K562 (cell line): ENCODE results near the gene EFS. TPM values are rescaled to one million over a fixed set of nuclear protein-coding genes. Genes with fewer than 3 reads are reported as not detected.

Experiments
- ATAC-seq: fragments of 200-7000 bp; cut with Tn5 transposase; 3 replicates; pipeline ENCODE4 v1.9.1; 2020; ENCODE audit warnings: moderate library complexity
- BruUV-seq: library from RNA; stranded (reverse); fragments of 400-500 nt; replicated peaks from 2 replicates; lab custom pipeline; 2021; lab: Mats Ljungman, UMichigan
- CTCF ChIA-PET: fragments of 300-600 bp; formaldehyde crosslinking; extraction: SDS; loops from one replicate; lab custom pipeline; 2021; ENCODE audit warnings: low intra/inter-chr PET ratio; lab: Yijun Ruan, JAX
- POLR2A ChIA-PET: fragments of 300-600, 350-650 bp; sonication (Branson Sonifier 250); formaldehyde crosslinking; extraction: SDS; loops from one replicate; lab custom pipeline; 2021; ENCODE audit warnings: antibody characterized with exemption, inconsistent platforms; lab: Yijun Ruan, JAX
- DNase-seq, 4 experiments: peaks; one replicate each; pipeline versions ENCODE4 v3.0.0 to v3.0.0-alpha.2; 2011 to 2018; ENCODE audit warnings: low spot score in 3 of 4, mixed read lengths in 3 of 4; ENCODE audit errors: extremely low read depth in 1 of 4
- FAIRE-seq: peaks from 2 replicates; lab custom pipeline; 2011; peaks lifted over from hg19 to GRCh38; lab: Jason Lieb, UNC
- H2AFZ ChIP-seq: 2 replicates; pipeline ENCODE4 v1.6.0; 2011; ENCODE audit warnings: low read depth, low read length, control low read depth, inconsistent platforms
- H3K27ac ChIP-seq: fragments of 200-600 bp; 3 replicates; pipeline ENCODE4 v1.8.0; 2011; ENCODE audit warnings: low read depth, mild to moderate bottlenecking, control low read depth, inconsistent platforms, low read length, moderate library complexity, mixed read lengths; ENCODE audit errors: extremely low read depth
- H3K27me3 ChIP-seq, 2 experiments: fragments of 300-600 bp in 1 of 2; 2 replicates in 1 of 2; 3 replicates in 1 of 2; pipeline versions ENCODE4 v1.6.0 to v1.8.0; 2011; ENCODE audit warnings: inconsistent platforms in 2 of 2, low read length in 2 of 2, mild to moderate bottlenecking in 1 of 2, mixed read lengths in 1 of 2, moderate library complexity in 1 of 2; ENCODE audit not compliant: control insufficient read depth in 2 of 2, insufficient read depth in 2 of 2
- H3K36me3 ChIP-seq: fragments of 300-600 bp; 3 replicates; pipeline ENCODE4 v1.8.0; 2011; ENCODE audit warnings: mild to moderate bottlenecking, low read length, inconsistent platforms; ENCODE audit not compliant: control insufficient read depth, insufficient read depth
- H3K4me1 ChIP-seq, 2 experiments: fragments of 200-600 bp in 1 of 2; replicated peaks in 1 of 2; 2 replicates in 1 of 2; 3 replicates in 1 of 2; pipeline versions ENCODE4 v1.5.1 to v1.8.0; 2011; ENCODE audit warnings: inconsistent platforms in 2 of 2, low read length in 2 of 2, mild to moderate bottlenecking in 1 of 2, mixed read lengths in 1 of 2, moderate library complexity in 1 of 2; ENCODE audit not compliant: control insufficient read depth in 2 of 2, insufficient read depth in 2 of 2
- H3K4me2 ChIP-seq: 2 replicates; pipeline ENCODE4 v1.6.1; 2011; ENCODE audit warnings: low read length, control low read depth, inconsistent platforms, mixed read lengths; ENCODE audit not compliant: insufficient read depth
- H3K4me3 ChIP-seq: fragments of 200-600 bp; sonication (generic), shearing (Covaris generic); 2 replicates; pipeline ENCODE4 v1.5.1; 2016; ENCODE audit warnings: control low read depth, inconsistent platforms
- H3K79me2 ChIP-seq: fragments of 200-600 bp; 3 replicates; pipeline ENCODE4 v1.8.0; 2011; ENCODE audit warnings: low read length, inconsistent platforms; ENCODE audit not compliant: control insufficient read depth, insufficient read depth
- H3K9ac ChIP-seq, 2 experiments: 2 replicates each; pipeline versions ENCODE4 v1.6.0 to v1.6.1; 2011; ENCODE audit warnings: low read depth in 2 of 2, low read length in 2 of 2, control low read depth in 1 of 2, inconsistent platforms in 1 of 2, mild to moderate bottlenecking in 1 of 2, mixed read lengths in 1 of 2; ENCODE audit not compliant: insufficient read depth in 1 of 2
- H3K9me1 ChIP-seq: one replicate; pipeline ENCODE4 v1.6.0; 2011; ENCODE audit warnings: inconsistent platforms, mild to moderate bottlenecking, low read length, moderate library complexity; ENCODE audit not compliant: control insufficient read depth, insufficient read depth
- H3K9me3 ChIP-seq: replicated peaks from 2 replicates; pipeline ENCODE4 v1.5.1; 2011; ENCODE audit warnings: low read depth, low read length, inconsistent platforms; ENCODE audit not compliant: control insufficient read depth, insufficient read depth
- H4K20me1 ChIP-seq: replicated peaks from 2 replicates; pipeline ENCODE4 v1.6.1; 2011; ENCODE audit warnings: low read length, inconsistent platforms, mixed read lengths; ENCODE audit not compliant: control insufficient read depth, insufficient read depth
- ARID2 ChIP-seq: fragments of 450-650 bp; IDR thresholded peaks from 2 replicates; pipeline ENCODE4 v1.6.1; 2017; ENCODE audit warnings: antibody characterized with exemption, mild to moderate bottlenecking
- ETV1 ChIP-seq: fragments of 450-650 bp; conservative IDR thresholded peaks from 2 replicates; pipeline ENCODE4 v1.6.1; 2016; ENCODE audit warnings: missing genetic modification characterization, control low read depth, low read depth, missing compliant biosample characterization
- HNRNPL ChIP-seq: fragments of 200-400 bp; formaldehyde crosslinking; IDR thresholded peaks from 2 replicates; pipeline ENCODE4 v1.6.1; 2017; ENCODE audit warnings: low read depth, mild to moderate bottlenecking, low read length
- MAZ ChIP-seq, 2 experiments: fragments of 450-650 bp in 1 of 2; sonication (generic) in 1 of 2; formaldehyde crosslinking; IDR thresholded peaks in 1 of 2; conservative IDR thresholded peaks in 1 of 2; 2 replicates each; pipeline versions ENCODE4 v1.4.0 to v1.5.0; 2020; ENCODE audit warnings: mild to moderate bottlenecking in 1 of 2, missing genetic modification reagents in 1 of 2
- RAD21 ChIP-seq, 2 experiments: fragments of 250-450 bp in 1 of 2; fragments of 450-650 bp in 1 of 2; sonication (Bioruptor Pico) in 1 of 2; formaldehyde crosslinking in 1 of 2; IDR thresholded peaks in 1 of 2; conservative IDR thresholded peaks in 1 of 2; 2 replicates each; pipeline versions ENCODE4 v1.4.0 to v1.8.0; 2020 to 2022; ENCODE audit warnings: mild to moderate bottlenecking in 2 of 2, moderate library complexity in 1 of 2
- TAL1 ChIP-seq: fragments of 450-650 bp; IDR thresholded peaks from 2 replicates; pipeline ENCODE4 v1.6.1; 2016; ENCODE audit warnings: mild to moderate bottlenecking
- ZBTB11 ChIP-seq, 3 experiments: fragments of 200-800 bp in 1 of 3; fragments of 250-450 bp in 1 of 3; fragments of 450-650 bp in 1 of 3; sonication (Bioruptor Pico) in 1 of 3; sonication (Bioruptor generic) in 1 of 3; formaldehyde crosslinking in 1 of 3; IDR thresholded peaks; 2 replicates each; pipeline versions ENCODE4 v1.6.1 to v1.8.0; 2016 to 2022; ENCODE audit warnings: mild to moderate bottlenecking in 2 of 3, missing genetic modification characterization in 2 of 3, missing compliant biosample characterization in 1 of 3, moderate library complexity in 1 of 3
- ZNF274 ChIP-seq: IDR thresholded peaks from 2 replicates; pipeline ENCODE4 v1.6.1; 2011; ENCODE audit warnings: low read depth, mild to moderate bottlenecking, low read length, moderate library complexity, borderline replicate concordance
- ZNF655 ChIP-seq: fragments of 250-450 bp; sonication (Bioruptor Pico); IDR thresholded peaks from 2 replicates; pipeline ENCODE4 v1.5.0; 2021
- WGBS: fragments of 100-300 bp; shearing (Covaris generic); methylation state at CpG from one replicate; pipeline ENCODE4 v1.1.6; 2016; ENCODE audit warnings: low coverage, mixed read lengths; ENCODE audit not compliant: insufficient coverage; ENCODE audit errors: missing lambda C conversion rate; 5-methylcytosine and 5-hydroxymethylcytosine counted together
- in situ Hi-C: fragments of 300-500 bp; cut with MboI; formaldehyde crosslinking; loops from 4 replicates; pipeline ENCODE4 v1.15.0; 2018; ENCODE audit warnings: inconsistent platforms, mixed read lengths
- intact Hi-C: fragments of 100-400 bp; cut with micrococcal nuclease; formaldehyde crosslinking; loops from 2 replicates; pipeline ENCODE4 v1.14.2; 2022
- polyA plus RNA-seq, 8 experiments: library from polyadenylated mRNA; depleted of rRNA in 4 of 8; stranded (reverse) in 5 of 8; unstranded in 3 of 8; fragments of >200 nt; fragmentation: Nextera tagmentation in 2 of 8; fragmentation: Illumina TruSeq in 1 of 8; extraction: Ambion mirVana in 2 of 8; extraction: Trizol in 1 of 8; gene quantifications; 2 replicates each; pipeline versions ENCODE4 v1.2.1 to v1.2.3, GENCODE V29; 2011 to 2014; ENCODE audit warnings: inconsistent platforms in 1 of 8, missing spikeins in 1 of 8
- total RNA-seq, 7 experiments: library from RNA; depleted of rRNA in 6 of 7; stranded (reverse); fragments of >200 nt in 6 of 7; fragmentation: Illumina TruSeq in 2 of 7; extraction: Trizol in 2 of 7; gene quantifications; 2 replicates each; pipeline versions ENCODE4 v1.2.1 to v1.2.3, GENCODE V29; 2011 to 2021; ENCODE audit warnings: low replicate concordance in 1 of 7

The EFS gene
- total and polyA plus RNA-seq, 9 of the 15 experiments (the other 6 are each of a cell fraction or from before 2014, with no cell fraction given): 0.01 to 0.03 TPM; not detected in 7

DNA sequence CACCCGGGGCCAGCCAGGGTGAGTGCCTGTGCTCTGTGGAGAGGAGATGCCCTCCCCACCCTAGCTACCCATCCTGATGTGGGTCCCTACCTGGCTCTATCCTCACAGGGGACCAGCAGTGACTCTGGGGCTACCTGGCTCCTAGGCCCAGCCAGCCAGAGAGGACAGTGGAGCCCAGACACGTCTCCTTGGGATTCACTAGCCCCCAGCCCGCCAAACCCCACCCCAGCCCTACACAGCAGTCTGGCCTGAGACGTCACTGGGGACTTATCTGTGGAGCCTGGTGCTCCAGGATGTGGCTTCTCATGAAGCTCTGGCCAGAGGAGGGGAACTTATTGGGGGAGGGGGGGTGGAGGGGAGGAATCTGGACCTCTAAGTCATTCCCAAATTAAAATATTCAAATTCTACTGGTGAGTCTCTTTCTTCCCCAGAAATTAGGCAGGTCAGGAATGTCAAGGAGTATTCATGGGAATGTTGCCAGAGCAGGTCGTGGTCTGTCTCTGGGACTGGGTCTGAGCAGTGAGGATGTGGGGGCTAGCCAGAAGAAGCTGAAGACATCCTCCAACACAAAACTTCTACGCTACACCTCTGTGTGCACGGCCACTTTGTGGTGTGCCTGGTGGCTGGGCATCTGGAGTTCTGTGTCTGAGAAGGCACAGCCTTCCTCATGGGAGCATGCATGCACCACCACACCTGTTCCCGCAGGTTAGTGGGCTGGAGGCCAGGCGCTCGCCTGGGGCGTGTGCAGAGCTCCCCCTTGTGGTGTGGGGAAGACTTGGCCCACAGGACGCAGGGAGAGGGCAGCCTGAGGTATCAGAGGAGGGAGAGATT is 14.6 kb upstream of the EFS start:
- Histone ChIP-seq H3K36me3 (no peaks in the 10 kb centered on the region), H3K9ac (no peak overlapping the region), H3K79me2 (no peaks in the 10 kb centered on the region), H3K9me1 (no peaks in the 10 kb centered on the region), H3K9me3 (no peaks in the 10 kb centered on the region), H4K20me1 (no peaks in the 10 kb centered on the region; the same call in 1 of the 2 replicates), H2AFZ (no peak overlapping the region), H3K4me1 (peaks cover 0 to 19% of the 10 kb centered on the region in 2 experiments; a peak in 2 of 5 replicates), H3K27ac (no peak overlapping the region), H3K27me3 (peaks cover 2 to 61% of the 10 kb centered on the region in 2 experiments; a peak in 4 of 5 replicates), H3K4me2 (no peak overlapping the region), H3K4me3 (no peak overlapping the region)
- CTCF ChIA-PET: interaction anchor here (0.6 to 3.8 kb wide), 5 partner anchors 51 to 311 kb away, joined by 3 to 19 read pairs (median 12); partner anchors contain the start of gene CEBPE
- intact Hi-C loops (loop anchor here (1.0 kb wide), 2 partner anchors 51 to 114 kb away; no protein-coding TSS in a partner anchor), in situ Hi-C loops (loop anchor here (10.0 kb wide), 1 partner anchor 115 kb away; no protein-coding TSS in a partner anchor)
- ATAC-seq (peak; percentile 92), FAIRE-seq (peak; percentile 35), DNase-seq (peak; percentile 63 to 79 (median 72))
- POLR2A ChIA-PET: interaction anchor here (0.6 to 0.9 kb wide), 4 partner anchors 10 to 261 kb away, joined by 3 to 4 read pairs (median 3); partner anchors contain the start of gene CEBPE
- WGBS: 4% methylated on average over 7 of the region's 12 CpGs
- no TSS peak for BruUV-seq
- 0 out of 4 replicates have a peak, but pooled peaks of 1 of the 2 experiments have one; percentile 18 for TF ChIP-seq MAZ (CRISPR knock-in tag; conservative IDR thresholded peaks at IDR 0.05 in 1 of 2, IDR thresholded peaks at IDR 0.05 in 1 of 2)
- TF ChIP-seq ARID2: 0 out of 2 replicates have a peak, but pooled peaks have one; percentile 52
- TF ChIP-seq ETV1 (tag): no peak
- TF ChIP-seq TAL1: no peak
- TF ChIP-seq RAD21 (CRISPR knock-in tag; conservative IDR thresholded peaks at IDR 0.05 in 1 of 2, IDR thresholded peaks at IDR 0.05 in 1 of 2): peak; percentile 84 to 94
- no peak for TF ChIP-seq ZNF274
- TF ChIP-seq ZBTB11 (CRISPR knock-in tag; IDR thresholded peaks at IDR 0.05): no peak
- no peak for TF ChIP-seq HNRNPL
- TF ChIP-seq ZNF655: no peak
